Trophoblast cell (in vitro differentiated cells and primary cell): Measurements from ENCODE around the gene CEP295NL.

Experiments used
- DNase-seq, 2 donors: peaks; one replicate each; pipeline ENCODE4 v3.0.0-alpha.2; 2016
- H2AFZ ChIP-seq: 2 replicates; pipeline ENCODE4 v1.6.1; 2013; ENCODE audit warnings: low read length, moderate library complexity, mild to moderate bottlenecking; ENCODE audit not compliant: insufficient read depth, poor library complexity
- H2AK5ac ChIP-seq: 2 replicates; pipeline ENCODE4 v1.6.1; 2013; ENCODE audit warnings: mild to moderate bottlenecking, low read length
- H2BK120ac ChIP-seq: 2 replicates; pipeline ENCODE4 v1.6.1; 2013; ENCODE audit warnings: low read length, mild to moderate bottlenecking, moderate library complexity; ENCODE audit not compliant: insufficient read depth, poor library complexity
- H2BK12ac ChIP-seq: 2 replicates; pipeline ENCODE4 v1.6.1; 2013; ENCODE audit warnings: mild to moderate bottlenecking, low read length, moderate library complexity
- H2BK5ac ChIP-seq: 2 replicates; pipeline ENCODE4 v1.6.1; 2013; ENCODE audit warnings: low read length, low read depth, moderate library complexity, mild to moderate bottlenecking; ENCODE audit not compliant: poor library complexity
- H3K14ac ChIP-seq: 2 replicates; pipeline ENCODE4 v1.6.1; 2013; ENCODE audit warnings: mild to moderate bottlenecking, low read length
- H3K18ac ChIP-seq: 2 replicates; pipeline ENCODE4 v1.6.1; 2013; ENCODE audit warnings: mild to moderate bottlenecking, low read length
- H3K23ac ChIP-seq: 2 replicates; pipeline ENCODE4 v1.6.1; 2013; ENCODE audit warnings: low read length
- H3K27ac ChIP-seq: 2 replicates; pipeline ENCODE4 v1.5.1; 2013; ENCODE audit warnings: low read depth, mild to moderate bottlenecking, inconsistent platforms, low read length, moderate library complexity
- H3K27me3 ChIP-seq: 2 replicates; pipeline ENCODE4 v1.6.1; 2013; ENCODE audit warnings: inconsistent platforms, mild to moderate bottlenecking, low read length, moderate library complexity; ENCODE audit not compliant: insufficient read depth
- H3K36me3 ChIP-seq, 2 experiments: 1 replicate in 1 of 2; 2 replicates in 1 of 2; pipeline ENCODE4 v1.6.1; 2013; ENCODE audit warnings: low read length in 2 of 2, mild to moderate bottlenecking in 2 of 2, moderate library complexity in 1 of 2; ENCODE audit not compliant: insufficient read depth in 2 of 2, control insufficient read depth in 1 of 2
- H3K4ac ChIP-seq: 2 replicates; pipeline ENCODE4 v1.6.1; 2013; ENCODE audit warnings: low read depth, mild to moderate bottlenecking, low read length, moderate library complexity
- H3K4me1 ChIP-seq, 2 experiments: 1 replicate in 1 of 2; 2 replicates in 1 of 2; pipeline ENCODE4 v1.6.1; 2013; ENCODE audit warnings: low read length in 2 of 2, mild to moderate bottlenecking in 2 of 2, moderate library complexity in 1 of 2; ENCODE audit not compliant: insufficient read depth in 2 of 2, control insufficient read depth in 1 of 2
- H3K4me2 ChIP-seq: 2 replicates; pipeline ENCODE4 v1.6.1; 2013; ENCODE audit warnings: inconsistent platforms, mild to moderate bottlenecking, low read length, moderate library complexity
- H3K4me3 ChIP-seq: 2 replicates; pipeline ENCODE4 v1.5.1; 2013; ENCODE audit warnings: mild to moderate bottlenecking, low read depth, low read length, inconsistent platforms
- H3K79me1 ChIP-seq: one replicate; pipeline ENCODE4 v1.6.1; 2013; ENCODE audit warnings: low read length
- H3K79me2 ChIP-seq: 2 replicates; pipeline ENCODE4 v1.6.1; 2013; ENCODE audit warnings: low read length, mild to moderate bottlenecking; ENCODE audit not compliant: control insufficient read depth, insufficient read depth, poor library complexity
- H3K9ac ChIP-seq: 2 replicates; pipeline ENCODE4 v1.6.1; 2013; ENCODE audit warnings: mild to moderate bottlenecking, low read length
- H3K9me3 ChIP-seq: 2 replicates; pipeline ENCODE4 v1.6.1; 2013; ENCODE audit warnings: low read depth, mild to moderate bottlenecking, control low read depth, inconsistent platforms, low read length; ENCODE audit not compliant: insufficient read depth
- H4K12ac ChIP-seq: 2 replicates; pipeline ENCODE4 v1.6.1; 2013; ENCODE audit warnings: low read depth, mild to moderate bottlenecking, low read length, moderate library complexity
- H4K8ac ChIP-seq: 2 replicates; pipeline ENCODE4 v1.6.1; 2013; ENCODE audit warnings: low read depth, mild to moderate bottlenecking, low read length, moderate library complexity
- H4K91ac ChIP-seq: one replicate; pipeline ENCODE4 v1.6.1; 2013; ENCODE audit warnings: low read depth, mild to moderate bottlenecking, low read length, moderate library complexity
- WGBS: extraction: QIAGEN DNeasy Blood & Tissue Kit; methylation state at CpG from one replicate; pipeline ENCODE4 v1.1.7; 2013; ENCODE audit warnings: missing lambda C conversion rate; ENCODE audit not compliant: insufficient read length, insufficient coverage; ENCODE audit errors: extremely low coverage; 5-methylcytosine and 5-hydroxymethylcytosine counted together

Gene CEP295NL

DNA sequence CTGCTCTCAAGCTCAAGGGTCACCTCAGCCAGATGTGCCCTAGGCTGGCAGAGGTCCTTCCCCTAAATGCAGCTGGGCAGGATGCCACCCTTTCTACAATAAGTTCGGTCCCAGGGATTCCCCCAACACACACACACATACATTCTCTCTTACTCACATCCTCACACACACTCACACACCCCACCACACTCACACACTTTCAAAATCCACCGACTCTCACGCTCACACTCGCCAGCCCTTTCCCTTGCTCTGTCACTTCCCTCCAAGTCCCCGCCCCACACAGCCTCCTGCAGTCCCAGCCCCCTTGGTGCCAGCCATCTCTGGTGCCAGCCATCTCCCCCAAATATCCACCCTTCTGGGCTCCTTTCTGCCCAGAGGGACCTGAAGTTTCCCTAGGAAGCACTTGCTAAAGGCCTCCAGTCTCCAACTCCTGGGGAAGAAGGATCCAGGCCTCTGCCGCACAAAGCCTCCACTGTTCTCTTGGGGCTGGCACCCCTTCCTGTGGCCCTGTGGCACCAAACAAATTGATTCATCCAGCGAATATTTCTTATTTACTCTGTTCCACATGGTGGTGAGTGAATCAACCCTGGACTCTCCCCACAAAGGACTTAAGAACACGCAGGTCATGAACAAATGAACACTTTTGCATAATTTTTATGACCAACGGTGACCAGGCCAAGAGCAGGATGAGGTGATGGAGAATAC, 58.5 kb downstream of the CEP295NL start:
- peaks cover 8% of the 10 kb centered on the region for H3K79me2 ChIP-seq
- no CpG with 5 or more reads among the region's 9 CpGs for WGBS
- no peak overlapping the region for H2BK120ac ChIP-seq
- H3K4ac ChIP-seq, result no peak overlapping the region
- H3K79me1 ChIP-seq, result peaks cover 11% of the 10 kb centered on the region
- no peak overlapping the region for H2BK5ac ChIP-seq
- no peak overlapping the region for H3K23ac ChIP-seq
- no peaks in the 10 kb centered on the region for H3K27me3 ChIP-seq
- H3K4me2 ChIP-seq, result no peak overlapping the region
- no peaks in the 10 kb centered on the region for H3K36me3 ChIP-seq
- H3K9ac ChIP-seq, result no peak overlapping the region
- H3K9me3 ChIP-seq, result no peaks in the 10 kb centered on the region
- H3K27ac ChIP-seq, result no peak overlapping the region
- no peak for DNase-seq
- H3K4me1 ChIP-seq, result peaks cover 4 to 6% of the 10 kb centered on the region in 2 experiments
- H3K18ac ChIP-seq, result no peak overlapping the region
- no peak overlapping the region for H2AFZ ChIP-seq
- no peak overlapping the region for H4K8ac ChIP-seq
- H2AK5ac ChIP-seq, result no peak overlapping the region
- no peak overlapping the region for H4K12ac ChIP-seq
- H4K91ac ChIP-seq, result no peak overlapping the region
- H2BK12ac ChIP-seq, result no peak overlapping the region
- H3K4me3 ChIP-seq, result no peak overlapping the region
- H3K14ac ChIP-seq, result no peak overlapping the region

DNA sequence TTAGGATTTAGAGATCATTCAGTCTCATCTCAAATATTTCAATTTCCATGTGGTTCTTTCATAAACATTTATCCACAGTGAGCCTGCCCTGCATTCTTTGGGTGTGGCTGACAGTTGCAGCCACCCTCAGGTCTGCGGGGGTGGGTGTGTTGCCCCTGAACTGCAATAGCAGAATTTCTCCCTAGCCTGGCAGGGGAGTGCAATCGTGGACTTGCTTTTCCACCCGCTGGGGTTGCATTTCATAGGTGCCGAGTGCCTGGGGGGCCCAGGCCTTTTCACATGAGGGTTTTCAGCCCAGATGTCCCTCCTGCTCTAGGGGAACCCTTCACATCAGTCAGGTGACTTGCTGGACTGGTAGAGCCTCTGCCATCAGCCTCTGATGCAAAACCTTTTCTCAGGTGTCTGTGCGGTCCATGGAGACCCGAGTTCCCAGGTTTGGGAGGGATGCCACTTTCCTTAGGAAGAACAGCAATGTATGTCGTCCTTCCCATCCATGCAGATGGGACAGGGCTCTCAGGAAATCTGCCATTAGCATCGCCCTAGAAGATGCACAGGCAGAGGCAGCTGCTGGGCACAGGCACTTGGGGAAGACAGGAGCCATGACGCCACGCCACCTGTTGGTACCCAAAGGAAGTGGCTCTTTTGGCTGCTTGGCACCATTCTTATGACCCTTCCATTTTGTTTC, 60.0 kb downstream of the CEP295NL start:
- peaks cover 10% of the 10 kb centered on the region for H3K79me2 ChIP-seq
- H3K4me3 ChIP-seq, result no peak overlapping the region
- no peak overlapping the region for H4K8ac ChIP-seq
- no peak overlapping the region for H3K23ac ChIP-seq
- H3K9ac ChIP-seq, result peak overlapping the region; percentile 14
- DNase-seq, result peak in 1 of 2 donors; percentile 40
- H2BK12ac ChIP-seq, result no peak overlapping the region
- no peak overlapping the region for H3K4me2 ChIP-seq
- H3K14ac ChIP-seq, result no peak overlapping the region
- no peak overlapping the region for H2BK5ac ChIP-seq
- H3K36me3 ChIP-seq, result peaks cover 0 to under 1% of the 10 kb centered on the region in 2 experiments
- H2BK120ac ChIP-seq, result no peak overlapping the region
- no peak overlapping the region for H3K4ac ChIP-seq
- peaks cover 11% of the 10 kb centered on the region for H3K79me1 ChIP-seq
- H3K27ac ChIP-seq, result no peak overlapping the region
- no peaks in the 10 kb centered on the region for H3K27me3 ChIP-seq
- H3K18ac ChIP-seq, result no peak overlapping the region
- peaks cover 6% of the 10 kb centered on the region in 2 experiments for H3K4me1 ChIP-seq
- H3K9me3 ChIP-seq, result no peaks in the 10 kb centered on the region
- no peak overlapping the region for H2AFZ ChIP-seq
- no peak overlapping the region for H4K91ac ChIP-seq
- H4K12ac ChIP-seq, result no peak overlapping the region
- WGBS, result no CpG with 5 or more reads among the region's 10 CpGs
- no peak overlapping the region for H2AK5ac ChIP-seq

DNA sequence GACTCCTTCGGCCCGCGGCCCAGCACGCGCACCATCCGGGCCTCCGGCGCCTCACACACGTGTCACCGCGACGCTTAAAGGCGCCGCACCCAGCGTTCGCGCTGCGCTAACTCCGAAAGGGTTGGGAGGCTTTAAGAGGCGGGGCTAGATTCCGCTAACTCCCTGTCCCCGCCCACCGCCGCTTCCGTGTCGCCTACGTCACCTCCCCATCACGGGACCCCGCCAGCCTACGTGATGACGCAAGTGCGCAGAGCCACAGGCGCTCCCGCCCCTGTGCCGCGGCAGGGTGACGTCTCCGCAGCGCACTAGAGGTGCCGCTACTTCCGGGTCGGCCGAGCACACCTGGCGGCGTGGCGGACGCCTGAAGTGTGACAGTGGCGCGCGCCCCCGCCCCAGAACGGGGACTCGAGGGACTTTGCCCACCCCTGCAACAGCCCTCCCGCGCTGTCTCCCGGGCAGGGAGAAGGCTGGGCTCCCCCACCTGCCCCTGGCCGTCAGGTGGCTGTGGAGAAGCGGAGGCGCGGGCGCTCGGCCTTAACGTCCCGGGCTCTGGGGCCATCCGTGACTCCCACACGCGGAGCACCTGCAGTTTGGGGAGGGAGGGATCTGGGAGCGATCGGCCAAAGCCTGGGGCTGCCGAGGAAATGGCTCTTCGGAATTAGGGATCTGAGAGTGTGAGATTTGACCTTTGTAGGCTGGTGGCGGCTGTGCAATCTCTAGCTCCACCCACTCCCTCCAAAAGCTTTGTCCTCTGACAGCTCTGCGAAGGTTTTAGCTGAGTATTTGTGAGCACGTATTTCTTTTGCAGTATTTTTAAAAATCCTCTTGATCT, 62.0 kb downstream of the CEP295NL start, which contains the start of gene USP36:
Gene USP36 (minus strand): TSS at position 35 of the 832 bp plus-strand sequence. CDS start 4,451 bp downstream, outside the sequence.
- Histone ChIP-seq H3K9ac (peak within 1 kb of the TSS; percentile 91), H3K36me3 (peaks cover 12 to 16% of the 10 kb centered on the region in 2 experiments), H3K14ac (peak within 1 kb of the TSS; percentile 81), H3K4me2 (peak within 1 kb of the TSS; percentile 96), H3K27me3 (no peaks in the 10 kb centered on the region), H3K79me1 (peaks cover 11% of the 10 kb centered on the region), H3K4me1 (peaks cover 6% of the 10 kb centered on the region in 2 experiments), H3K9me3 (no peaks in the 10 kb centered on the region), H3K27ac (peak within 1 kb of the TSS; percentile 71), H2AK5ac (peak within 1 kb of the TSS; percentile 65), H3K4me3 (peak within 1 kb of the TSS; percentile 96), H3K18ac (peak within 1 kb of the TSS; percentile 85), H3K23ac (no peak within 1 kb of the TSS), H3K4ac (peak within 1 kb of the TSS; percentile 85), H4K8ac (peak within 1 kb of the TSS; percentile 95), H2BK12ac (no peak within 1 kb of the TSS), H2BK120ac (peak within 1 kb of the TSS; percentile 84), H2BK5ac (peak within 1 kb of the TSS; percentile 77), H4K12ac (peak within 1 kb of the TSS; percentile 95), H2AFZ (peak within 1 kb of the TSS; percentile 96), H4K91ac (peak within 1 kb of the TSS; percentile 91), H3K79me2 (peaks cover 10% of the 10 kb centered on the region)
- WGBS, result no CpG with 5 or more reads among the region's 74 CpGs
- peak; percentile 99 to 100 for DNase-seq
